Activated CD4-positive, CD25-positive, alpha-beta regulatory T cell treated with anti-CD3 and anti-CD28 coated beads, Interleukin-2, amount 50 U/mL, for 24 hours (primary cell): Measurements from ENCODE around the gene CHID1.

Experiments
- ATAC-seq, 2 donors: fragments of 150-1000 bp; cut with Tn5 transposase; one replicate each; pipeline ENCODE4 v1.10.0; 2021; ENCODE audit warnings: mild to moderate bottlenecking in 1 of 2, moderate library complexity in 1 of 2

The CHID1 gene

DNA sequence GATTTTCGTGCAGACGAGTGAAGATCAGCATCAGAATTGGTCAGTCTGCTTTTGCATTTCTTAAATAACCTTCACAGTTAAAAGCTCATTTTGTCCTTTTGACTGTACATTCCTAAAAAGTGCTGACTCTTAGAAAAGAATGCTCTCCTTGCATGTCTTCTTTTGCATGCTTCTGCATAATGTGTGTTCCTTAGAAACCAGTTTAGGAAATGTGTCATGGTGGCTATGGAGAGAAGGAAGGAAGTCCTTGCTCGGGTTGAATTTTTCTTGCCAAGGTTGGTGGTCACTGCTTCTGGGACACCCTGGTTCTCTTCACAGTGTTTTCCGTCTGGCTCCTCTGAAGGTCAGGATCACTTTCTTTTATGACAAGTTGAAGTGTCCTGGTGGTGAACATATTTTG is 21.8 kb upstream of the CHID1 start:
- no peak for ATAC-seq

DNA sequence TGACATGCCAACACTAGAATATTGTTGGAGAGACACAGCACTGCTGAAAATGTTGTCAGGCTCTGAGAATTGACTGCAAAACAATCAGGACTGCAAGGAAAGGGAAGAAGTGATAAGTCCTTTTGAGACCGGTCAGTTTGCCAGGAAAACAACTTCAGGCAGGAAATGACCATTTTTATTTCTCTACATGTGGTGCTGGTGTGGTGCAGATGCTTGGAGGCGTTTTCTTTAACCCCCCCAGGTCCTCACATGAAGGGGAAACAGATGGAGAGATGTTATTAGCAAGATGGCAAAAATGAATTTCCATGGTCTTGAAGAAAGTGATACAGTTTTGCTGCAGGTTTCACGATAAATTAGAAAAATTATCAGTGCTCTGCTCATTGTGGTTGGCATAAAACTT is 20.8 kb upstream of the CHID1 start:
- no peak for ATAC-seq

DNA sequence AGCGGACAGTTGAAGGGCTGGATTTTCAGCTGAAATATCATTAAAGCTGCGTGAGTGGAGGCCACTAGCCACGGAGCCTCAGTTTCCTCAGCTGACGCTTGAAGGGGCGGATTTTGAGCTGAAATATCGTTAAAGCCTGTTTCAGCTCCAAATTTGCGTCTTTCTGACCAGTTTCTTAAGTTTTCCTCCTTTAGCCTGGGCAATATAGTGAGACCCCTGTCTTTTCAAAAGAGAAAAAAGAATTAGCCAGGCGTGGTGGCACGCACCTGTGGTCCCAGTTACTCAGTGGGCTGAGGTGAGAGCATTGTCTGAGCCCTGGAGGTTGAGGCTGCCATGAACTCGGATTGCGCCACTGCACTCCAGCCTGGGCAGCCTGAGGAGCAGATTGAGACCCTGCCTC is 18.8 kb upstream of the CHID1 start:
- ATAC-seq, result no peak

- no peak for ATAC-seq
Observed at GRCh38 chr11:928786-929185, 18.2 kb upstream of the CHID1 start.

DNA sequence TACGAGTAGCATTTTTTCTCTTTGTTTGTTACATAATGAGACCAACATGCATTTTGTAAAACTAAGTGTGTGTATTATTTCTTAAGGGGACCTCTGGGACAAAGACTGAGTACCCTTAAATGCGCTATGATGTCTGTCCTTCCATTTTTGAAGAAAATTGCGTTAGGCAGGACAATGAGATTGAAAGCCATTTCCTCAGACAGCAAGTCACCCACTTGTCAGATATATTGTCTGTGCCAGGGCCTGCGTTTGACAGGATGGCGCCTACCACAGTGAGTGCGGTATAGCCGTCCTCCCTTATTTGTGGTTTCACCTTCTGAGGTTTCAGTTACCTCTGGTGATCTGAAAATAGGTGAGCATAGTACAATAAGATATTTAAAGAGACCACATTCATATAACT is 17.3 kb upstream of the CHID1 start:
- peak; percentile 33 for ATAC-seq

DNA sequence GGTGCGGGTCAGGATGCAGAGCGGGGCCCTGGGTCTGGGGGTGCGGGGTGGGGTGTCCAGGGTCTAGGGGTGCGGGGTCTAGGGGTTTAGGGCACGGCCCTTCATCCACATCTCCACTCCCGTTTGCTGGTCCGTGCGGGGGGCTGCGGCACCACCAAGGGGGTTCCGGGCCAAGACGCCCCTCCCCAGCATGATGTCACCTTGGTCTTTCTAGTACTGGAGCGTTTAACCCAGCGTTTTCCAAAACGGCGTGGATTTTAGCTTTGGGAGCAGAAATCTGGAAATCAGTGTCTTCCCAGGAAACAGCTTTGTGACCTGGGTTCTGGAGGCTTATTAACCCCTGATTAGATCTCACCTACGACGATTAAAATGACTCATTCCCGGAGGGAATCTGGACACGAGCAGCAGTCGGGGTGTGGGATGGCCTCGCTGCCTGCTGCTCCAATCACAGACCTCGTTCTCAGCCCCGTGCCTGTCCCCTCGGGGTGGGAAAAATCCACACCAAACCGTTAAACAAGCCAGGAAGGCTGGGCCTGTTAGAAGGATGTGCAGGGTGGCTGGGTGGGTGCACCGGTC is 15.8 kb upstream of the CHID1 start:
- ATAC-seq, result no peak

- ATAC-seq, result peak; percentile 83 to 87
Observed at GRCh38 chr11:925496-926301, 15.1 kb upstream of the CHID1 start, which contains the start of gene AP2A2. Gene AP2A2, plus strand, starts transcription at chr11:925870. Its CDS starts 152 bp downstream, at chr11:926022.

- ATAC-seq, result no peak
Observed at GRCh38 chr11:925158-925495, 14.5 kb upstream of the CHID1 start.

DNA sequence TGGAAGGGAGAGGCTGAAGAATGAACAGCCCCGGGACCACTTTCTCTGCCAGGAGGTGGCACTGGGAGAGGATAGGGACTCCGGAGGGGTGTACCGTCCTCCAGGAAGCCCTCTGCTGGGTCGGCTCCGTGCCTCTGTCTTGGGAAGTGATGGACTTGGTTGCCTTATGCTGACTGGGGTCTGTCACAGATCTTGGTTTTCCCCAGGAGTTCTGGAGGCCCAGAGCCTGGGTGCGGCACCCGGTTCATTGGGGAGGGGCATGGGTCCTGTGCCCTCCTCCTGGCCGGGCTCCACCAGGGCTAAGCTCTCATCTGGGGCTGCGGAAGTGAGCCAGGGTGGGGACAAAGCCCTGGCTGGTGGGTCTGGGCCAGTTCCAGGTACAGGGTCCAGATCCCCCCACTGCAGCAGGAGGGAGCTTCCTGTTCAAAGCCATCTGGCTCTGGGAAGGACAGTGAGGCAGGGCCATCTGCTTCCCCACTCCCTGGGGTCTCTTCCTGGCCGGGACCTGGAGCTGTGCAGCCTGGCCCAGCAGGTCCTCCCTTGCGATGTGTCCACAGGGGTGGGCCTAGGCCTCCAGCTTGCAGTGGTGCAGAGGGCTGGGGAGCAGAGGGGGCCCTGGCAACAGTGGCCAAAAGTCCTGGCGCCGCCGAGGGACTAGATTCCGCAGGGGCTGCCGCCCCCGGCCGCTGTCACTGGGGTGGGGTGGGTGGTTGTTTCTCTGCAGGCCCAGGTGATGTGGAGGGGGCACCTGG is 14.0 kb upstream of the CHID1 start:
- no peak for ATAC-seq

GRCh38 chr11:923691-924405 is 13.2 kb upstream of the CHID1 start:
- no peak for ATAC-seq

GRCh38 chr11:921921-922678 is 11.5 kb upstream of the CHID1 start:
- ATAC-seq, result no peak

DNA sequence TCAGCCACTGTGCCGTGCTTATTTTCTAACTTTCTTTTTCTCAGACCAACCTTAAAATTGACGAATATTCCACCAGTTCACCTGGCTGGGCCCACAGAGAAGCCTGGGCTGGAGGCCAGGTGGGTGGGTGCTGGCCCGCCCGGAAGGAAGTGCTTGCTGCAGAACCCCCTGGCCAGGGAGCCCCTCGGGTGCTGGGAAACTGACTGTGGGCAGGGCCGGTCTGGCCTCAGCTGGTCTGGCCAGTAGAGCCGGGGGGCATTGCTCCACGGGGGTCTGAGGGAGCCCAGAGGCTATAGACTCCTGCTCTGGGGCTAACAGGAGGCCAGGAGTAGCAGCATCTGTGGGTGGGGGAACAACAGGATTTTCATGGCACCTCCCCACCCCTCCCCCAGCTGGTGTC is 6.8 kb upstream of the CHID1 start:
- ATAC-seq, result no peak

DNA sequence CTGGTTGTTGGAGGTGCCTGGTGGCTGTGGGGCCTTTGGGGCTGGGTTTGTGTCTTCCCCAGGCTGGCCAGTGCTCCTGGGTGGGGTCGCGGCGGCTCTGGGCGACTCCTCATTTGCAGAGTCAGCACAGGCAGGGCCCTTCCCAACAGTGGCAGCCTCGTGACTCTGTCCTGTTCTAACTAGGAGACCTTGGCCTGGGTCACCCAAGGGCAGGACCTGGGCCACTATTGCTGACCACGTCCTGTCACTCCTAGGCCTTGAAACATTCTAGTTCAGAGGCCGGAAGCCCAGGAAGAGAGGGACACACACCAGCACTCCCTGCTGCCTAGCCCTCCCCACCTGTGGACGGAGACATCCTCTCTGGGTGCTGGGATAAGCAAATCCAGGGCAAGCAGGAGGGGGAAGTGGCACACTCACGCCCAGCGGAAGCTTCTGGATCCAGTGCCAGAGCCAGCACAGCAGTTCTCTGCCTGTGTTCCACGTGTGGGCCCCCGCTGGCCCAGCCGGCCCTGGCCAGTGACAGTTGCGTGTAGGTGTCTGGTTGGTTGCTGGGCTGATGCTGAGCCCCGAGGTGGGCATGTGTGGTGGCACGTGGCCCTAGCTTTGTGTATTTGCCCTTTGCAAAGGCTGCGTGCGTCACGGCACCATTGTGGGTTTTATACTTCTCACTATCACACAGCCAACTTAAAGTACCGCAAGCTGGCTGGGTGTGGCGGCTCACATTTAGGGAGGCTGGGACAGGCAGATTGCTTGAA is 4.3 kb upstream of the CHID1 start:
- ATAC-seq, result no peak

DNA sequence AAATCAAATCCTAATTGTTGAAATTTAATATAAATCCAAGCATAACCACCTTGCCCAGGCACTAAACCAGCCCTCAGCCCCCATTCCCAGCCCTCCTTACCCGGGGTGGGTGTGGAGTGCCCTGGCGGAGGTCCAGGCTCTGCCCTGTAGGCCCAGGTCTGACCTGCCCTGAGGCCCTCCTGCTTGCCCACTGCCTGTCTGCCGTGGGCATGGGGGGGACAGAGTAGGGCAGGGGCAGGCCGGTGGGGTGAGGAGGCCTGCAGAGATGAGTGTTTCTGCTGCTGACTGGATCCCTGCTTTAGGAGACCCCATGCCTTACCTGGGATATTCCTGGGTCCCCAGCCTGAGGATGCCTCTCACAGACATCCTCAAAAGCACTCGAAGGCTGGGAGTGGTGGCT is 3.6 kb upstream of the CHID1 start:
- ATAC-seq, result no peak

DNA sequence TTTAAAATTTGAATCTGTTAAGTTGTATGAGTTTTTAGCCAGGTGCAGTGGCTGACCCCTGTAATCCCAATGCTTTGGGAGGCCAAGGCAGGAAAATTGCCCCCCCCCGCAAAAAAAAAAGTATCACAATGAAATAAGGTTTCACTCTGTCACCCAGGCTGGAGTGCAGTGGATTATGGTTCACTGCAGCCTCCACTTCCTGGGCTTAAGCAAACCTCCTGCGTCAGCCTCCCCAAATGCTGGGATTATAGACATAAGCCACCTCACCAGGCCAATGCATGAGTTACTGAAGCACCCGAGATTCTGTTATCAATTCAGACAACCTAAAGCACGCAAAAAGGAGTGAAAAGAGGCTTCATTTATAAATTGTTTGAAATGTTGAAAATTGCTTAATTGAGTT is 2.4 kb upstream of the CHID1 start:
- ATAC-seq, result no peak

- ATAC-seq, result no peak
Observed at GRCh38 chr11:912266-912665, 1.7 kb upstream of the CHID1 start.

DNA sequence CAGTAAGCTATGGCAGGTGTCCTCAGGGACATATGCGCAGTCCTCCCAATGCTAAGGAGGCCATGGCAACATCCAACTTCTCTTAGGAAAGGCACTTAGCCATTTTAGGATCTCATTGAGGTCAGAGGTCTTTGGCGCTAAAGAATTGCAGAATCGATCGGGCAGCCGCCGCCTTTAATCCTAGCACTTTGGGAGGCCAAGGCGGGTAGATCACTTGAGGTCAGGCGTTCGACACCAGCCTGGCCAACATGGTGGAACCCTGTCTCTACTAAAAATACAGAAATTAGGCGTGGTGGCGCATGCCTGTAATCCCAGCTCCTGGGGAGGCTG is 1.2 kb upstream of the CHID1 start:
- no peak for ATAC-seq

DNA sequence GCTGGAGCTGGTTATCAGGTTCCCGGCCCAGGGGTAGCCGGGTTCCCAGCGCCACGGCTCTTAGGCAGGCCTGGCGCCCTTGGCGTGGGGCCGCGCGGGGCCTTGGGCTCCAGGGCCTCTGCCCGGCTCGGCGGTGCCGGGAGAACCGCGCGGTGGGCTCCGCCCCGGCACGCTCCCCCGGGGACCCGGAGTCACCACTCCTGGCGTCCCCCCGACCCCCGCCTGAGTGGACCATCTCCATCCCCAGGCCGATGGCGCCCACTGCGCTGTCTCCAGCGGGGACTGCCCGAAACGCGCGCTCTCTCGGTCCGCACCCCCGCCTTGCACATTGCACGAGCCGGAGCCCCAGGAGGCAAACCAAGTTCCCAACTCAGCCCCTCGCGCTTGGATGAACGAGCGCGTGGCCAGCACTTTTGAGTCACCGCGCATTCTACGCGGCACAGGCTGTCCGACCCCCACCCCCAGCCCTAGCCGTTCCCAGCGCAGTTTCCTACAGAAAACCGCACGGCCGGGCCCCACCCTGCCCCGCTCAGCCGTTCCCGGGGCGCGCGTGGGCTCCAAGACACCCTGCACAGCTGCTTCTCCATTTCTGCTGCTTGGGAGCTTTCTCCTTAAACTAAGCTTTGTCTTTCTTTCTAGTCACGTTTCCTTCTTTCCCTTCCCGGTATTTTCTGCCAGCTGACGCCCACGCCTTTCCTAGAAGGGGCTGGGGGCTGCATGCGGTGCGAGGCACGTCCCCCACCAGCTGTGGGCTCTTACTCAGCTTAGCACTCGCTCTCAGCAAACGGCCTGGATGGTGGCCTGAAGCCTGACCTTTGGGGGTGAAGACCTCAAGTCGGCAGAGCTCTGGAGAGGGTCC is 650 bp upstream of the CHID1 start:
- ATAC-seq, result peak; percentile 18 to 29

- no peak for ATAC-seq
Observed at GRCh38 chr11:910044-910588, 494 bp downstream of the CHID1 start.

- no peak for ATAC-seq
Observed at GRCh38 chr11:909406-909805, 1.2 kb downstream of the CHID1 start.

- ATAC-seq, result no peak
Observed at GRCh38 chr11:908273-908672, 2.3 kb downstream of the CHID1 start.
